Keratinocyte (primary cell): ENCODE measurements around the gene FAP.

ENCODE experiments used
- EZH2 ChIP-seq: IDR thresholded peaks from one replicate; pipeline ENCODE4 v1.6.1; 2012; ENCODE audit warnings: inconsistent platforms, mild to moderate bottlenecking, low read length, moderate library complexity
- TF ChIP-seq, protein P1 (sequence below), 3 experiments: IDR thresholded peaks in 1 of 3; conservative IDR thresholded peaks in 1 of 3; optimal IDR thresholded peaks in 1 of 3; 2 replicates in 2 of 3; 3 replicates in 1 of 3; pipeline versions ENCODE3 to v1.5.1; 2011; ENCODE audit warnings: low read length in 3 of 3, mild to moderate bottlenecking in 3 of 3, moderate library complexity in 2 of 3, control low read depth in 1 of 3, inconsistent platforms in 1 of 3; ENCODE audit not compliant: insufficient read depth in 2 of 3; ENCODE audit errors: extremely low read depth in 1 of 3

DNA sequence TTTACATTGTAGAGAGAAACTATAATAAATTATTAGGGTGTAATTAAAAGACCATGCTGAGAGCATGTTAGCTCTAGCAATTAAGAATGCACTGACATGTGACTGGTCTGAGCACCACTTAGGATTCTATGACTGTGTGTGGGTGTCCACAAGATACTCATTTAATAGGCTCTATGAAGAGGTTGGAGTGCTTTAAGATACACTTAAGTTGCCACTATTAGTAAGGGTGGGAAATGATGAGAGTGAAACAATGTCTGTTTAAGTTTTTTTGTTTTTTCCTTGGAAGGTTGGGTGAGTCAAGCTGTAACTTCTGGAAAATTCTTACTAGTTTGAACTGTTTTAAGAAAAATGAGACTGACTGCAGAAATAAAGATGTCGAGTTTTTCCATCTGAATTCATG, 1.8 kb upstream of the FAP start:
- TF ChIP-seq EZH2, result no peak
- TF ChIP-seq, protein P1, sequence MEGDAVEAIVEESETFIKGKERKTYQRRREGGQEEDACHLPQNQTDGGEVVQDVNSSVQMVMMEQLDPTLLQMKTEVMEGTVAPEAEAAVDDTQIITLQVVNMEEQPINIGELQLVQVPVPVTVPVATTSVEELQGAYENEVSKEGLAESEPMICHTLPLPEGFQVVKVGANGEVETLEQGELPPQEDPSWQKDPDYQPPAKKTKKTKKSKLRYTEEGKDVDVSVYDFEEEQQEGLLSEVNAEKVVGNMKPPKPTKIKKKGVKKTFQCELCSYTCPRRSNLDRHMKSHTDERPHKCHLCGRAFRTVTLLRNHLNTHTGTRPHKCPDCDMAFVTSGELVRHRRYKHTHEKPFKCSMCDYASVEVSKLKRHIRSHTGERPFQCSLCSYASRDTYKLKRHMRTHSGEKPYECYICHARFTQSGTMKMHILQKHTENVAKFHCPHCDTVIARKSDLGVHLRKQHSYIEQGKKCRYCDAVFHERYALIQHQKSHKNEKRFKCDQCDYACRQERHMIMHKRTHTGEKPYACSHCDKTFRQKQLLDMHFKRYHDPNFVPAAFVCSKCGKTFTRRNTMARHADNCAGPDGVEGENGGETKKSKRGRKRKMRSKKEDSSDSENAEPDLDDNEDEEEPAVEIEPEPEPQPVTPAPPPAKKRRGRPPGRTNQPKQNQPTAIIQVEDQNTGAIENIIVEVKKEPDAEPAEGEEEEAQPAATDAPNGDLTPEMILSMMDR (optimal IDR thresholded peaks at IDR 0.05 in 1 of 3, IDR thresholded peaks at IDR 0.05 in 1 of 3, conservative IDR thresholded peaks at IDR 0.05 in 1 of 3; ENCODE audit: extremely low read depth in 1 of 3, insufficient read depth in 2 of 3, low read length in 3 of 3), result no peak
